Measurements from ENCODE around the gene RAB34. TPM values are rescaled to one million over a fixed set of nuclear protein-coding genes. Genes with fewer than 3 reads are reported as not detected.

Gene RAB34
- total RNA-seq, 1 donor from 2014 or later, result 62.3 TPM

- intact Hi-C loops (cut with DNase I), result no loop called here
- Histone ChIP-seq H3K4me3 (no peak overlapping the region), H3K27ac (no peak overlapping the region), H3K27me3 (ENCODE audit: low read depth) (no peaks in the 10 kb centered on the region), H3K9me3 (no peaks in the 10 kb centered on the region), H3K36me3 (peaks cover 40% of the 10 kb centered on the region), H3K4me1 (no peaks in the 10 kb centered on the region)
- no peak for ATAC-seq
- no peak for TF ChIP-seq CTCF (IDR thresholded peaks at IDR 0.05)
- DNase-seq, result no peak
Observed at GRCh38 chr17:28705728-28706334, 11.8 kb downstream of the RAB34 start.

- Histone ChIP-seq H3K36me3 (peaks cover 47% of the 10 kb centered on the region), H3K27me3 (ENCODE audit: low read depth) (no peaks in the 10 kb centered on the region), H3K4me1 (no peaks in the 10 kb centered on the region), H3K9me3 (no peaks in the 10 kb centered on the region), H3K4me3 (no peak overlapping the region), H3K27ac (no peak overlapping the region)
- TF ChIP-seq CTCF (IDR thresholded peaks at IDR 0.05), result no peak
- ATAC-seq, result no peak
- intact Hi-C loops (cut with DNase I), result no loop called here
- DNase-seq, result no peak
Observed at GRCh38 chr17:28705074-28705659, 12.5 kb downstream of the RAB34 start.

GRCh38 chr17:28704219-28704858, 13.3 kb downstream of the RAB34 start:
- no peak overlapping the region for H3K27ac ChIP-seq
- H3K36me3 ChIP-seq, result peaks cover 55% of the 10 kb centered on the region
- intact Hi-C loops (cut with DNase I), result no loop called here
- H3K4me3 ChIP-seq, result no peak overlapping the region
- no peaks in the 10 kb centered on the region for H3K9me3 ChIP-seq
- TF ChIP-seq CTCF (IDR thresholded peaks at IDR 0.05), result no peak
- no peaks in the 10 kb centered on the region for H3K4me1 ChIP-seq
- no peaks in the 10 kb centered on the region for H3K27me3 ChIP-seq (ENCODE audit: low read depth)
- no peak for DNase-seq
- no peak for ATAC-seq

GRCh38 chr17:28703552-28704218, 14.0 kb downstream of the RAB34 start:
- no peak for TF ChIP-seq CTCF (IDR thresholded peaks at IDR 0.05)
- Histone ChIP-seq H3K27ac (no peak overlapping the region), H3K36me3 (peaks cover 62% of the 10 kb centered on the region), H3K4me3 (no peak overlapping the region), H3K9me3 (no peaks in the 10 kb centered on the region), H3K4me1 (no peaks in the 10 kb centered on the region), H3K27me3 (ENCODE audit: low read depth) (no peaks in the 10 kb centered on the region)
- intact Hi-C loops (cut with DNase I), result no loop called here
- DNase-seq (no peak), ATAC-seq (no peak)

- no peak for DNase-seq
- H3K27ac ChIP-seq, result no peak overlapping the region
- no peak for ATAC-seq
- no peaks in the 10 kb centered on the region for H3K4me1 ChIP-seq
- no peak for TF ChIP-seq CTCF (IDR thresholded peaks at IDR 0.05)
- H3K9me3 ChIP-seq, result no peaks in the 10 kb centered on the region
- H3K27me3 ChIP-seq (ENCODE audit: low read depth), result no peaks in the 10 kb centered on the region
- peaks cover 71% of the 10 kb centered on the region for H3K36me3 ChIP-seq
- intact Hi-C loops (cut with DNase I), result no loop called here
- H3K4me3 ChIP-seq, result no peak overlapping the region
Observed at GRCh38 chr17:28702752-28703150, 14.9 kb downstream of the RAB34 start.
